GM18867 (cell line): ENCODE measurements around the gene THOP1.

ENCODE experiments used
- ATAC-seq: cut with Tn5 transposase; IDR thresholded peaks from one replicate; pipeline ENCODE4 v1.9.1; 2021; ENCODE audit warnings: mild to moderate bottlenecking, moderate library complexity; ENCODE audit not compliant: unreplicated experiment

Gene THOP1

DNA sequence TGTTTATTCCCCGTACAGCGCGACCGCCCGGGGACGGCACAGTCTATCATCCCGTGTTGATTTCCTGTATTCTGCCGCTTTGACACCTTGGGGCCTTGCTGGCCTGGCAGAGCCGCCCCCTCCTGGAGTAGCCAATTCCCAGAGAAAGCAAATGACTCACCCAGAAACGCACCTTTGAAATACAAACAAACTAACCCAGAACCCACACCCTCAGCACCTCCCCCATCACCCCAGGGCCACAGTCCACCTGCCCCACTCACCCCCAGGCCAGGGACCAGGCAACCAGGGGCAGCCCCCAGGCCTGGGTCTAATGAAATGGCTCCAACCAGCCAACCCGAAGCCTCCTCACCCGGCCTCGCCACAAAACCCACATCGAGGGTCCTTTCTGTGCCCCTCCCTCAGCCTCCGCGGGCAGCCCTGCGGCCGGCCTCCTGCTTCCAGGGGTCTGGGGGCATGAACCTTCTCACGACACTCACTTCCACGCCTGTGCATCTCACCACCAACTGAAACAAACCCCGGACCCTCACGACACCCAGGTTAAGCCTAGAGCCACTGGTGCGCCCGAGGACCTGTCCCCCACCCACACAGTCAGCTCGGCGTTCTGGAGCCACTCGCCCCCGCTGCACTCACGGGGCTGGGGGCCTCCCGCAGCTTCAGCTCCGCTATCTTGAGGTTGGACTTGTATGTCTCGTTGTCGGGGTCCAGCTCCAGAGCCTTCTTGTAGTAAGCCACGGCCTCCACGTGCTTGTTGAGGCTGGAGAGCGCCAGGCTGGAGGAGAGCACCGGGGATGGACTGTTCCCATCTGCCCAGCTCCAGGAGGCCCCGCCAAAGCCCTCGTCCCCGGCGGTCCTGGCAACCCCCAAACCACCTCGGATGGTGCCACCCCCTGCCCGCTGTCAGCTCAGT lies 23.2 kb upstream of the THOP1 start:
- no peak for ATAC-seq

- no peak for ATAC-seq
These were observed 22.4 kb upstream of the THOP1 start for GRCh38 chr19:2762783-2763496.

DNA sequence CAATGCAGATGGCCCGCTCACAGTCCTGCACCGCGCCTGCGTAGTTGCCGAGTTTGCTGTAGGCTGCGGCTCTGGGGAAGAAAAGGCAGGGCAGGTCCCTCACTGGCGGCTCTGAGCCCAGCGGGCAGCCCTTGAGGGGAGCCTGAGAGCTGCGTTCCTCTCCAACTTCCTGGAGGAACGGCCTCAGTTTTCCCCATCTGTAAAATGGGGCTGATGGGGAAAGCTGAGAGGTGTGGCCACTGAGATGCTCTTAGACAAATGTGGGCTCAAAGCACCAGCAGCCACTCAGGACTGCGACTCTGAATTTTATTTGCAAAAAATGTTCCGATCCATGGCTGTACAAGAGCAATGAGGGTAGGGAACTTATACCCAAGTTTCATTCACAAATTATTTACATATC lies 21.6 kb upstream of the THOP1 start:
- no peak for ATAC-seq

GRCh38 chr19:2764945-2765344 lies 20.4 kb upstream of the THOP1 start:
- no peak for ATAC-seq

DNA sequence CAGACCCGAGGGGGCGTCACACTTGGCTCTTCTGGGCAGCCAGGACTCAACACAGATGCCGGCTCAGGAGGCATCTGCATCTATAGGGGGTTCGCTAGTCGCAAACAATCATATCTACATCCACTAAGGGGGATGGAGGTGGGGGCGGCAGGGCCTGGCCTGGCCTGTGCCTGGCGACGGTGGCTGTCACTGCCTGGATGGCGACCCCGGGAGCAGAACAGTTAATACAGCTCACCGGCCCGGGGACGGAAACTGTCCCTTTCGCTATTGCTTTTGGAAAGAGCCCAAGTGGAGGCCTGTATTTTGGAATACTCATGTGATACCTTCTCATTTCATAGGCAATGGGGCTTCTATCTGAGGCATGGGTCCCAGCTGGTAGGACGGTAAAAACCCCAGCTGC lies 19.9 kb upstream of the THOP1 start:
- no peak for ATAC-seq

DNA sequence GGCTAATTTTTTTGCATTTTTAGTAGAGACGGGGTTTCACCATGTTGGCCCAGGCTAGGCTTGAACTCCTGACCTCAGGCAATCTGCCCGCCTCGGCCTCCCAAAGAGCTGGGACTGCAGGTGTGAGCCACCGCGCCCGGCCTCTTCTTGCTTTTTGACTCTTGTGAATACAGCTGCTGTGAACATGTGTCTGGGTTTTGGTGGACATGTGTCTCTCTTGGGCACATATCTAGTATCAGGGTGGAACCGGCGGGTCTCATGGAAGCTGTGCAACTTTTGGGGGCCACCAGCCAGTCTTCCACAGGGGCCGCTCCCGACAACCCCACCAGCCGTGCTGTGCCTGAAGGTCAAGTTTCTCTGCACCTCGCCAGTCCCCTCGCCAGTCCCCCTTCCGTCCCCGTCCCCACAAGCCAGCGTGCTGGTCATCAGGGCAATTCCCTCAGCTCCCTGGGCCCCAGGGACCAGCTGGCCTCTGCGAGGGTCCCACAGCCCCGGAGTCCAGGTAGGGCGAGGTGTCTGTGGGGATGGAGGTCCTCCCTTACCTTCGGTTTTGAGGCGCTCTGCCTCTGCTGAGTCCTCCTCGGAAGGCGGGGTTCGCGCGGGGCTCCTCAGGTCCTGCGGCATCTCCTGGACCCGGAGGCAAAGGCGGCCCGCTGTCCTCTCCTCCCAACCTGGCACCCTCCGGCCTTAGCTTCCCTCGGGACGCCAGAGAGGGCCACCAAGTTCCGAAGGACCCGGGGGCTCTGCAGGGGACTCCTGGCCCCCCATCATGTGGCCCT lies 18.5 kb upstream of the THOP1 start:
- ATAC-seq, result no peak

- ATAC-seq, result no peak
These were observed 17.6 kb upstream of the THOP1 start for GRCh38 chr19:2767688-2768087.

- ATAC-seq, result no peak
These were observed 16.8 kb upstream of the THOP1 start for GRCh38 chr19:2768365-2769132.

- ATAC-seq, result no peak
These were observed 16.1 kb upstream of the THOP1 start for GRCh38 chr19:2769218-2769617.

GRCh38 chr19:2770055-2771013 lies 15.0 kb upstream of the THOP1 start:
- no peak for ATAC-seq

GRCh38 chr19:2771786-2772674 lies 13.3 kb upstream of the THOP1 start:
- no peak for ATAC-seq

GRCh38 chr19:2774083-2774679 lies 11.1 kb upstream of the THOP1 start:
- no peak for ATAC-seq

GRCh38 chr19:2774953-2775555 lies 10.2 kb upstream of the THOP1 start:
- ATAC-seq, result no peak

DNA sequence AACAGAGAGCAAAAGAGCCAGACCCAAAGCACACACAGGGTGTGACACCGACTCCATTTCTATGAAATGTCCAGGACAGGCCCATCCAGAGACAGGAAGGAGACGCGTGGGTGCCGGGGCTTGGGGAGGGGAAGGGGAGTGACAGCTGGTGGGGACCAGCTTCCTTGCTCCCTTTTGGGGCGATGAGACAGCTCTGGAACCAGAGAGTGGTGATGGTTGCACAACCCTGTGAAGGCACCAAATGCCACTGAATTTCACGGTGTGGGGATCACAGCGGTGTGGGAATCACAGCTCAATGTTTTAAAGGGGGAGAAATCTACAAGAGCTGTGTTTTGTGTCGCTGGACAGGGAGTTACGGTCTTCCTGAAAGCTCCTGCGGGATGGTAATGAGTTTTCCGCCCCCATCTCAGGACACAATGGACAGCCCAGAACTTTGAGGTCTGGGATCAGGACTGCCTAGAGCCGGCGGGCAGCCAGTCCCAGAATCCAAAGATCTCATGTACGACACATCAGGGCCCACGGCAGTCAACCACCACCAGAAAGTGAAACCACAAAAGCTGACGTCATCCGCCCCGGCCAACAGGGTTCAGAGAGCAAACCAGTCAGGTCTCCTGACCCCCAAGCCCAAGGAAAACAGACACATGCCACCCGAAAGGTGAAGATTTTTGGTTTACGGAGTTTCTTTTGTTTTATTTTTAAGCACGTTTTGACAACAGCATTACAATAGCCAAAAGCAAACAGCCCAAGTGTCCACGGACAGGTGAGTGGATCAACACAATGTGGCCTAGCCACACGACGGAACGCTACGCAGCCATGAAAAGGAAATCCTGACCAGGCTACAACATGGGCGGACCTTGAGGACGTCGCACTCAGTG lies 9.5 kb upstream of the THOP1 start:
- ATAC-seq, result no peak

- no peak for ATAC-seq
These were observed 7.2 kb upstream of the THOP1 start for GRCh38 chr19:2777952-2778683.

DNA sequence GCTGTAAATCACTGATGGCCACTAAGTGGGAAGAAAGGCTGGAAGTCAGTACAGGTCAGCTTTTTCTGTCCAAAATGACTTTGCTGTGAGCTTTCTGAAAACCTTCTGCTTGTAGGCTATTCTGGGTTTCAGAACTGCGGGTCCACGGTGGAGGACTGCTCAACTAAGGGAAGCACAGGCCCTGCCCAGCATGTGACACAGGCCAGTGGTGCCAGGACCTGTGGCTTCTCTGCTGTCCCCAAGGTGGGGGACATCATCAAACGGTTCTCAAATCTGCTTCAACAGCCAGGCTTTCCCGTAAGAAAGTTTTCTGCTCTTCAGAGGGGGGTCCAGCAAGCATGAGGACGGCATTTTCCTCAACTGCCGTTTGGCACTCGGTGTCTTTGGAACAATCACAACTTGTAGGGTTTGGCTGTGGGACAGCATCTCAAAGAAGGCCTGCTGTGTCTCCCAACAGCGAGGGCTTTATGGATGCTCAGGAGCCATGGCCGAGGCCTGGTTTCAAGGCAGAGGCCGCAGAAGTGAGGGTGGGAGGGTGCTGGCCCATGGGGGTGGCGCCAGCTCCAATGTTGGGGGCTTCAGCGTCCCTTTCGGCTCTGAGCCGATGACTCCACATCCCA lies 6.1 kb upstream of the THOP1 start:
- ATAC-seq, result no peak
